ENCODE data around the gene CDK8. TPM values are rescaled to one million over a fixed set of nuclear protein-coding genes. Genes with fewer than 3 reads are reported as not detected.

CDK8 gene
- total RNA-seq, 4 donors from 2014 or later, result 9.6 to 17.7 (median 13.7) TPM

DNA sequence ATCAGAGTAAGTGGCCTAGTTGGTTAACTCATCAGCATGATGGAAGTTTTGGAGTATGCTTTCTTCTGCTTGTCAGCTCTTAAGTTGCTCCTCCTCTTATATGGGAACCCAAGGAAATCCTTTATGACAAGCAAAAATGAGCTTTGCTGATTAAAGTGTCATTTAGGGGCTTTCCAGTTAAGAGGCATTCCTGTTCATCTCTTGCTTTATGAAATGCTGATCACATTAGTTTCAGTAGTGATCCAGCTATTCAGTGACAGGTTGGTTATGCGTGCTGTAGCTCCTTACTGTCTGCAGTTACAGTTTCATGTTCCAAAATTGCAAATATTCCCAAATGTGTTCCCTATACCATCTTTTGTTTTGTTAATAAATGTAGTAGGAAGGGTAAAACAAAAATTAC lies 146.6 kb downstream of the CDK8 start:
- Histone ChIP-seq H3K9me3 (no peaks in the 10 kb centered on the region), H3K27ac (no peak overlapping the region), H3K27me3 (no peaks in the 10 kb centered on the region), H3K4me3 (no peak overlapping the region), H3K4me1 (no peaks in the 10 kb centered on the region), H3K36me3 (peaks cover 0 to 53% (median 5%) of the 10 kb centered on the region in 3 donors)
- TF ChIP-seq EP300 (IDR thresholded peaks at IDR 0.05) (no peak), POLR2A (IDR thresholded peaks at IDR 0.05) (no peak)
- TF ChIP-seq, protein P1, sequence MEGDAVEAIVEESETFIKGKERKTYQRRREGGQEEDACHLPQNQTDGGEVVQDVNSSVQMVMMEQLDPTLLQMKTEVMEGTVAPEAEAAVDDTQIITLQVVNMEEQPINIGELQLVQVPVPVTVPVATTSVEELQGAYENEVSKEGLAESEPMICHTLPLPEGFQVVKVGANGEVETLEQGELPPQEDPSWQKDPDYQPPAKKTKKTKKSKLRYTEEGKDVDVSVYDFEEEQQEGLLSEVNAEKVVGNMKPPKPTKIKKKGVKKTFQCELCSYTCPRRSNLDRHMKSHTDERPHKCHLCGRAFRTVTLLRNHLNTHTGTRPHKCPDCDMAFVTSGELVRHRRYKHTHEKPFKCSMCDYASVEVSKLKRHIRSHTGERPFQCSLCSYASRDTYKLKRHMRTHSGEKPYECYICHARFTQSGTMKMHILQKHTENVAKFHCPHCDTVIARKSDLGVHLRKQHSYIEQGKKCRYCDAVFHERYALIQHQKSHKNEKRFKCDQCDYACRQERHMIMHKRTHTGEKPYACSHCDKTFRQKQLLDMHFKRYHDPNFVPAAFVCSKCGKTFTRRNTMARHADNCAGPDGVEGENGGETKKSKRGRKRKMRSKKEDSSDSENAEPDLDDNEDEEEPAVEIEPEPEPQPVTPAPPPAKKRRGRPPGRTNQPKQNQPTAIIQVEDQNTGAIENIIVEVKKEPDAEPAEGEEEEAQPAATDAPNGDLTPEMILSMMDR (IDR thresholded peaks at IDR 0.05), result no peak
- WGBS, 2 donors, result 92 to 96% methylated on average over 1 of the region's 1 CpG
- DNase-seq (ENCODE audit: low spot score in 2 of 2), result no peak

DNA sequence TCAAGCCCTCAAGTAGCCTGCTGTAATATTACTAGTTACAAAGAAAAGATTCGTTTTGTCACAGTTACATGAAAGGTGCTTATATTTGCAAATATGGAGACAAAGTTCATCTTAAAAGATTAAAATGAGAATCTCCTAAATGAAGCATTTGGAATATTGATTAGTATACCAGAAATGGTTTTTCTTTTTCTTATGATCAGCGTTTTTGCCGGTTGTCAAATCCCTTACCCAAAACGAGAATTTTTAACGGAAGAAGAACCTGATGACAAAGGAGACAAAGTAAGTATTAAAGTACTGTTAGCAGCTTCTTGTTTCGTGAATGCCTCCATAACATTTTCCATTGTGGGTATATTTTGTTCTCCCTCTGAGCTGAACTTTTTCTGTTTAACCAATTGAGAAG lies 147.1 kb downstream of the CDK8 start:
- TF ChIP-seq, protein P1 (IDR thresholded peaks at IDR 0.05), result no peak
- TF ChIP-seq EP300 (IDR thresholded peaks at IDR 0.05), result no peak
- TF ChIP-seq POLR2A (IDR thresholded peaks at IDR 0.05), result no peak
- Histone ChIP-seq H3K27me3 (no peaks in the 10 kb centered on the region), H3K4me3 (no peak overlapping the region), H3K27ac (no peak overlapping the region), H3K9me3 (no peaks in the 10 kb centered on the region), H3K36me3 (peaks cover 0 to 58% (median 5%) of the 10 kb centered on the region in 3 donors), H3K4me1 (no peaks in the 10 kb centered on the region)
- DNase-seq (ENCODE audit: low spot score in 2 of 2), result no peak
- 95 to 96% methylated on average over 6 of the region's 6 CpGs for WGBS, 2 donors

DNA sequence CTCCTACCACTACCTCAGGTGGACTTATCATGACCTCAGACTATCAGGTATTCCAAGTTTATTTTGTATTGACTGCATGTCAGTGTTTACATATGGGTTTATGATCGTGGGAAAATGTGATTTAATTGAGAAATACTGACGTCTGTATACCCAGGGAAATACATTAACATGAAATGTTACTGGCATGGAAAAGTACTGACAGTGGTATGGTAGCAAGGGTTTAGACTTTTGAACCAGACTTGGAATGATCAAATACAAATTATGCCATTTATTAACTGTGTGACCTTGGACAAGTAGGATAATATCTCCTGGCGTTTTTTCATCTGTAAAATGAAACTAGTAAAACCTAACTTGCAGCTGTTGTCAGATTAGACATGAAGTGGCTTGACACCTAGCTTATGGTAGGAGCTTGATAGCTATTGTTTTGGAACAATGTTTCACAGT lies 147.7 kb downstream of the CDK8 start:
- no peak overlapping the region for H3K27ac ChIP-seq
- no peaks in the 10 kb centered on the region for H3K27me3 ChIP-seq
- H3K4me3 ChIP-seq, result no peak overlapping the region
- 83 to 87% methylated on average over 3 of the region's 3 CpGs for WGBS, 2 donors
- no peaks in the 10 kb centered on the region for H3K4me1 ChIP-seq
- peaks cover 0 to 64% (median 5%) of the 10 kb centered on the region in 3 donors for H3K36me3 ChIP-seq
- TF ChIP-seq POLR2A (IDR thresholded peaks at IDR 0.05) (no peak), EP300 (IDR thresholded peaks at IDR 0.05) (no peak)
- TF ChIP-seq, protein P1 (IDR thresholded peaks at IDR 0.05), result no peak
- DNase-seq (ENCODE audit: low spot score in 2 of 2), result no peak
- no peaks in the 10 kb centered on the region for H3K9me3 ChIP-seq

DNA sequence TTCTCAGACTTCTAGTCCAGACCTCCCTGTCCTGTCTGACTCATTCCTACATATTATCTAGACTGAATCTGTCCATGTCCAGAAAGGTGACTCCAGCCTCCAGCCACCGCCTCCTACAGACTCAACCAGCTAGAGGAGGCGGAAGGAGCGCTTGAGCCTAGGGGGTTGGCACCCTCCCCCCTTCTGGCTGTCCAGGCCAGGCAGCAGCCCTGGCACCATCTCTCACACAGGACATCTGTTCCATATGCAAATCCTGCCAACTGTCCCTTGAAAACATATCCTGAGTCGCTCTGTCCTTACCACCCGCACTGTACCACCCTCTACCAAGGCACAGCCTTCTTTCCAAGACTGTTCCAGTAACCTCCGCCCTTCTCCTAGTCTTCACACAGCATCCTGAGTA lies 152.9 kb downstream of the CDK8 start:
- no peaks in the 10 kb centered on the region for H3K9me3 ChIP-seq
- no peak for DNase-seq (ENCODE audit: low spot score in 2 of 2)
- peaks cover 0 to 66% (median 3%) of the 10 kb centered on the region in 3 donors for H3K36me3 ChIP-seq
- no peak overlapping the region for H3K27ac ChIP-seq
- no peak overlapping the region for H3K4me3 ChIP-seq
- no peaks in the 10 kb centered on the region for H3K27me3 ChIP-seq
- no peaks in the 10 kb centered on the region for H3K4me1 ChIP-seq
- 83 to 85% methylated on average over 6 of the region's 6 CpGs for WGBS, 2 donors
- TF ChIP-seq EP300 (IDR thresholded peaks at IDR 0.05) (no peak), POLR2A (IDR thresholded peaks at IDR 0.05) (no peak)
- TF ChIP-seq, protein P1 (IDR thresholded peaks at IDR 0.05), result no peak

DNA sequence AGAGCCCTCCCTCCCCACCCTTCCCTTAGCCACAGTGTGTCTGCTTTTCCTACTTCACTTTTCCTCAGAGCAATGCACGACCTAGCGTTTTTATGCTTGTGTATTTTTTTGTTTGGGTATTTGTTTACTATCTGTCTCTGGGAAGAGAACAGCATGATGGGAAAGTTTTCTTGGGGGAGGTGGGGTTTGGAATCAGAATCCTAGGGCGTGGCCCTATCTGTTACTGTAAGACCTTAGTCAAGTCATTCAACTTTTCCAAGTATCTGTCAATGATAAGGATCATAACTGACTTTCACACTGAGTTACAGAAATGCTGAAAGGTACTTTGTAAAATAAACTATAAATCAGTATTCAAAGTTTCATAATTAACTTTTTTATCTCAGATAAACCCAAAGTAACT lies 157.3 kb downstream of the CDK8 start:
- peaks cover 0 to 25% (median 0%) of the 10 kb centered on the region in 3 donors for H3K36me3 ChIP-seq
- TF ChIP-seq, protein P1 (IDR thresholded peaks at IDR 0.05), result no peak
- TF ChIP-seq POLR2A (IDR thresholded peaks at IDR 0.05) (no peak), EP300 (IDR thresholded peaks at IDR 0.05) (no peak)
- H3K27ac ChIP-seq, result no peak overlapping the region
- H3K4me1 ChIP-seq, result no peaks in the 10 kb centered on the region
- no peak for DNase-seq (ENCODE audit: low spot score in 2 of 2)
- WGBS, 2 donors, result 84 to 87% methylated on average over 3 of the region's 3 CpGs
- no peak overlapping the region for H3K4me3 ChIP-seq
- H3K27me3 ChIP-seq, result no peaks in the 10 kb centered on the region
- H3K9me3 ChIP-seq, result peaks cover 0 to 15% (median 0%) of the 10 kb centered on the region in 4 donors

Data from tibial nerve (tissue), 4 donors.